NCI-H524 (cell line): ENCODE measurements around the gene GLIPR1L2.

Source experiments
- DNase-seq, 2 experiments: peaks; one replicate each; lab custom pipeline; 2025; lab: John Stamatoyannopoulos, UW

Gene GLIPR1L2

GRCh38 chr12:75478116-75478794 is 87.4 kb downstream of the GLIPR1L2 start:
- no peak for DNase-seq

- no peak for DNase-seq
These were observed 89.1 kb downstream of the GLIPR1L2 start for GRCh38 chr12:75479963-75480461.

GRCh38 chr12:75480469-75480949 is 89.6 kb downstream of the GLIPR1L2 start, which contains the start of gene GLIPR1:
Gene GLIPR1 (plus strand): TSS chr12:75480755. CDS start chr12:75480881, 126 bp downstream.
- DNase-seq, result no peak

- DNase-seq, result no peak
These were observed 90.3 kb downstream of the GLIPR1L2 start for GRCh38 chr12:75481013-75481705.

- no peak for DNase-seq
These were observed 90.9 kb downstream of the GLIPR1L2 start for GRCh38 chr12:75481774-75482173.
